ENCODE results near the gene NCAM2.

The NCAM2 gene

GRCh38 chr21:21295303-21295702, 297.1 kb downstream of the NCAM2 start:
- no peak for DNase-seq (ENCODE audit: extremely low spot score)
- CTCF ChIA-PET, result no interaction called here
- POLR2A ChIA-PET, result no interaction called here
- TF ChIP-seq CTCF (IDR thresholded peaks at IDR 0.05; ENCODE audit: control extremely low read depth, extremely low read depth, low read depth, missing control alignments), result no peak

- DNase-seq (ENCODE audit: extremely low spot score), result no peak
- ChIA-PET POLR2A (no interaction called here), CTCF (no interaction called here)
- no peak for TF ChIP-seq CTCF (IDR thresholded peaks at IDR 0.05; ENCODE audit: control extremely low read depth, extremely low read depth, low read depth, missing control alignments)
Measured at GRCh38 chr21:21297211-21297610, 299.0 kb downstream of the NCAM2 start.

GRCh38 chr21:21301013-21301412, 302.8 kb downstream of the NCAM2 start:
- DNase-seq (ENCODE audit: extremely low spot score), result no peak
- ChIA-PET POLR2A (no interaction called here), CTCF (no interaction called here)
- no peak for TF ChIP-seq CTCF (IDR thresholded peaks at IDR 0.05; ENCODE audit: control extremely low read depth, extremely low read depth, low read depth, missing control alignments)

- no peak for TF ChIP-seq CTCF (IDR thresholded peaks at IDR 0.05; ENCODE audit: control extremely low read depth, extremely low read depth, low read depth, missing control alignments)
- CTCF ChIA-PET, result no interaction called here
- POLR2A ChIA-PET, result no interaction called here
- no peak for DNase-seq (ENCODE audit: extremely low spot score)
Measured at GRCh38 chr21:21309510-21309909, 311.3 kb downstream of the NCAM2 start.

- DNase-seq (ENCODE audit: extremely low spot score), result no peak
- no peak for TF ChIP-seq CTCF (IDR thresholded peaks at IDR 0.05; ENCODE audit: control extremely low read depth, extremely low read depth, low read depth, missing control alignments)
- CTCF ChIA-PET, result no interaction called here
- POLR2A ChIA-PET, result no interaction called here
Measured at GRCh38 chr21:21324297-21324696, 326.1 kb downstream of the NCAM2 start.

GRCh38 chr21:21332492-21332891, 334.3 kb downstream of the NCAM2 start:
- DNase-seq (ENCODE audit: extremely low spot score), result no peak
- TF ChIP-seq CTCF (IDR thresholded peaks at IDR 0.05; ENCODE audit: control extremely low read depth, extremely low read depth, low read depth, missing control alignments), result no peak
- ChIA-PET CTCF (no interaction called here), POLR2A (no interaction called here)

GRCh38 chr21:21341041-21341440, 342.8 kb downstream of the NCAM2 start:
- no peak for TF ChIP-seq CTCF (IDR thresholded peaks at IDR 0.05; ENCODE audit: control extremely low read depth, extremely low read depth, low read depth, missing control alignments)
- ChIA-PET CTCF (no interaction called here), POLR2A (no interaction called here)
- DNase-seq (ENCODE audit: extremely low spot score), result no peak

Data from GM10248 (cell line).